Activated gamma-delta T cell (primary cell): Measurements from ENCODE around the gene HAUS7.

ENCODE experiments used
- DNase-seq: peaks from one replicate; lab custom pipeline; 2025; lab: John Stamatoyannopoulos, UW
- total RNA-seq, 2 donors: gene quantifications; one replicate each; lab custom pipeline; 2026; lab: John Stamatoyannopoulos, UW

The HAUS7 gene
- total RNA-seq, result 3.9 to 6.4 reads per million in 2 donors

GRCh38 chrX:153470411-153471363, at the start of gene HAUS7:
Gene HAUS7, minus strand, starts transcription at chrX:153470576. Its CDS starts 19 bp downstream, at chrX:153470557.
- peak; percentile 87 for DNase-seq

GRCh38 chrX:153519569-153520286, 49.4 kb upstream of the HAUS7 start:
- no peak for DNase-seq

- DNase-seq, result no peak
Observed at GRCh38 chrX:153517946-153518834, 47.8 kb upstream of the HAUS7 start.

GRCh38 chrX:153517423-153517822, 47.0 kb upstream of the HAUS7 start, which contains the start of gene ATP2B3:
Gene ATP2B3, plus strand, starts transcription at chrX:153517642. Its CDS starts 18,606 bp downstream, at chrX:153536248.
- no peak for DNase-seq

GRCh38 chrX:153516073-153516472, 45.7 kb upstream of the HAUS7 start:
- no peak for DNase-seq

GRCh38 chrX:153515435-153515834, 45.1 kb upstream of the HAUS7 start:
- no peak for DNase-seq

- DNase-seq, result no peak
Observed at GRCh38 chrX:153514259-153514658, 43.9 kb upstream of the HAUS7 start.

- DNase-seq, result no peak
Observed at GRCh38 chrX:153513265-153513664, 42.9 kb upstream of the HAUS7 start.

- no peak for DNase-seq
Observed at GRCh38 chrX:153512501-153512893, 42.1 kb upstream of the HAUS7 start.

GRCh38 chrX:153511784-153512500, 41.6 kb upstream of the HAUS7 start:
- no peak for DNase-seq

GRCh38 chrX:153510383-153510782, 40.0 kb upstream of the HAUS7 start:
- DNase-seq, result no peak

- no peak for DNase-seq
Observed at GRCh38 chrX:153509592-153509991, 39.2 kb upstream of the HAUS7 start.

GRCh38 chrX:153507484-153508178, 37.3 kb upstream of the HAUS7 start:
- DNase-seq, result peak; percentile 40

- DNase-seq, result no peak
Observed at GRCh38 chrX:153505361-153505760, 35.0 kb upstream of the HAUS7 start.

GRCh38 chrX:153504445-153505016, 34.2 kb upstream of the HAUS7 start:
- no peak for DNase-seq

GRCh38 chrX:153502796-153503195, 32.4 kb upstream of the HAUS7 start:
- DNase-seq, result no peak

GRCh38 chrX:153502131-153502530, 31.8 kb upstream of the HAUS7 start:
- no peak for DNase-seq

- no peak for DNase-seq
Observed at GRCh38 chrX:153501530-153501929, 31.2 kb upstream of the HAUS7 start.

GRCh38 chrX:153500676-153501280, 30.4 kb upstream of the HAUS7 start:
- DNase-seq, result no peak

GRCh38 chrX:153499876-153500275, 29.5 kb upstream of the HAUS7 start:
- DNase-seq, result no peak
